Chondrocyte (in vitro differentiated cells): ENCODE measurements around the gene TANGO2. TPM values are rescaled to one million over a fixed set of nuclear protein-coding genes. Genes with fewer than 3 reads are reported as not detected.

Experiments
- DNase-seq: peaks from one replicate; pipeline ENCODE4 v3.0.0; 2021; ENCODE audit warnings: mixed read lengths, low spot score
- H3K27ac Mint-ChIP-seq: one replicate; pipeline ENCODE4 v1.8.0; 2021; ENCODE audit warnings: mild to moderate bottlenecking, moderate library complexity, mixed read lengths; ENCODE audit not compliant: unreplicated experiment
- H3K27me3 Mint-ChIP-seq: 2 replicates; pipeline ENCODE4 v1.8.0; 2021; ENCODE audit warnings: low read depth, mixed read lengths
- H3K36me3 Mint-ChIP-seq: 2 replicates; pipeline ENCODE4 v1.8.0; 2021; ENCODE audit warnings: low read depth, mixed read lengths
- H3K4me1 Mint-ChIP-seq: 2 replicates; pipeline ENCODE4 v1.8.0; 2021; ENCODE audit warnings: low read depth, mild to moderate bottlenecking, mixed read lengths
- H3K4me3 Mint-ChIP-seq: one replicate; pipeline ENCODE4 v1.8.0; 2021; ENCODE audit warnings: mild to moderate bottlenecking, moderate library complexity, mixed read lengths; ENCODE audit not compliant: unreplicated experiment
- H3K9me3 Mint-ChIP-seq: 2 replicates; pipeline ENCODE4 v1.8.0; 2021; ENCODE audit warnings: low read depth, mixed read lengths
- CTCF ChIP-seq: fragments of 200-600 bp; sonication (generic); IDR thresholded peaks from 2 replicates; pipeline ENCODE4 v1.5.0; 2021; ENCODE audit warnings: antibody characterized with exemption, mild to moderate bottlenecking, moderate library complexity
- total RNA-seq: library from RNA; stranded (reverse); gene quantifications from 3 replicates; pipeline ENCODE4 v1.2.1, GENCODE V29; 2021

The TANGO2 gene
- total RNA-seq, 1 donor from 2014 or later: 30.1 TPM

- no peak overlapping the region for H3K4me3 Mint-ChIP-seq
- H3K27me3 Mint-ChIP-seq: no peaks in the 10 kb centered on the region
- H3K36me3 Mint-ChIP-seq: peaks cover 2% of the 10 kb centered on the region
- no peak overlapping the region for H3K27ac Mint-ChIP-seq
- TF ChIP-seq CTCF: no peak
- no peaks in the 10 kb centered on the region for H3K9me3 Mint-ChIP-seq
- DNase-seq: no peak
- H3K4me1 Mint-ChIP-seq: no peaks in the 10 kb centered on the region
Observed at GRCh38 chr22:20031732-20032406, 11.0 kb downstream of the TANGO2 start.

GRCh38 chr22:20032407-20032991 is 11.6 kb downstream of the TANGO2 start:
- H3K36me3 Mint-ChIP-seq: peaks cover 7% of the 10 kb centered on the region
- no peak overlapping the region for H3K27ac Mint-ChIP-seq
- no peaks in the 10 kb centered on the region for H3K9me3 Mint-ChIP-seq
- no peaks in the 10 kb centered on the region for H3K27me3 Mint-ChIP-seq
- no peak for DNase-seq
- H3K4me1 Mint-ChIP-seq: no peaks in the 10 kb centered on the region
- TF ChIP-seq CTCF: no peak
- no peak overlapping the region for H3K4me3 Mint-ChIP-seq

GRCh38 chr22:20033045-20033706 is 12.3 kb downstream of the TANGO2 start:
- Mint-ChIP-seq H3K4me3 (no peak overlapping the region), H3K9me3 (no peaks in the 10 kb centered on the region), H3K27me3 (no peaks in the 10 kb centered on the region), H3K4me1 (no peaks in the 10 kb centered on the region), H3K36me3 (peaks cover 10% of the 10 kb centered on the region), H3K27ac (no peak overlapping the region)
- no peak for DNase-seq
- no peak for TF ChIP-seq CTCF

- Mint-ChIP-seq H3K27me3 (no peaks in the 10 kb centered on the region), H3K4me1 (no peaks in the 10 kb centered on the region), H3K4me3 (no peak overlapping the region), H3K9me3 (no peaks in the 10 kb centered on the region), H3K36me3 (peaks cover 10% of the 10 kb centered on the region), H3K27ac (no peak overlapping the region)
- TF ChIP-seq CTCF: no peak
- no peak for DNase-seq
Observed at GRCh38 chr22:20034143-20034542, 13.2 kb downstream of the TANGO2 start.

GRCh38 chr22:20035375-20036083 is 14.6 kb downstream of the TANGO2 start:
- peaks cover 12% of the 10 kb centered on the region for H3K36me3 Mint-ChIP-seq
- TF ChIP-seq CTCF: no peak
- no peaks in the 10 kb centered on the region for H3K9me3 Mint-ChIP-seq
- DNase-seq: no peak
- H3K27me3 Mint-ChIP-seq: no peaks in the 10 kb centered on the region
- no peak overlapping the region for H3K27ac Mint-ChIP-seq
- H3K4me1 Mint-ChIP-seq: no peaks in the 10 kb centered on the region
- no peak overlapping the region for H3K4me3 Mint-ChIP-seq
